GM10248 (cell line): ENCODE data around the gene COL9A2.

ENCODE experiments used
- CTCF ChIA-PET: fragments of 300-600 bp; sonication (Branson Sonifier 250); formaldehyde crosslinking; extraction: SDS; loops from one replicate; lab custom pipeline; 2021; ENCODE audit warnings: antibody characterized with exemption; lab: Yijun Ruan, JAX
- POLR2A ChIA-PET: fragments of 350-650 bp; sonication (Branson Sonifier 250); formaldehyde crosslinking; extraction: SDS; loops from one replicate; lab custom pipeline; 2020; ENCODE audit warnings: antibody characterized with exemption; lab: Yijun Ruan, JAX
- DNase-seq: peaks from one replicate; pipeline ENCODE4 v3.0.0; 2012; ENCODE audit errors: extremely low spot score
- CTCF ChIP-seq: IDR thresholded peaks from 2 replicates; pipeline ENCODE4 v1.5.1; 2012; ENCODE audit warnings: mild to moderate bottlenecking, low read depth; ENCODE audit errors: extremely low read depth, missing control alignments, control extremely low read depth

The COL9A2 gene

GRCh38 chr1:40301066-40301465, 16.0 kb downstream of the COL9A2 start:
- ChIA-PET CTCF (interaction anchor here (0.7 to 1.2 kb wide), 4 partner anchors 14 to 157 kb away, joined by 3 to 6 read pairs (median 4); no protein-coding TSS in a partner anchor), POLR2A (no interaction called here)
- no peak for DNase-seq
- no peak for TF ChIP-seq CTCF

GRCh38 chr1:40300651-40301050, 16.4 kb downstream of the COL9A2 start:
- POLR2A ChIA-PET, result no interaction called here
- no peak for TF ChIP-seq CTCF
- CTCF ChIA-PET, result interaction anchor here (0.7 to 1.5 kb wide), 4 partner anchors 10 to 38 kb away, joined by 3 to 11 read pairs (median 4); no protein-coding TSS in a partner anchor
- DNase-seq, result no peak

- ChIA-PET CTCF (interaction anchor here (0.7 to 1.5 kb wide), 3 partner anchors 9 to 19 kb away, joined by 3 to 11 read pairs (median 4); no protein-coding TSS in a partner anchor), POLR2A (interaction anchor here (0.7 kb wide), 1 partner anchor 160 kb away, joined by 5 read pairs; no protein-coding TSS in a partner anchor)
- DNase-seq, result no peak
- no peak for TF ChIP-seq CTCF
These were observed 16.9 kb downstream of the COL9A2 start for GRCh38 chr1:40300249-40300567.

- ChIA-PET POLR2A (interaction anchor here (0.7 kb wide), 1 partner anchor 160 kb away, joined by 5 read pairs; no protein-coding TSS in a partner anchor), CTCF (interaction anchor here (1.5 kb wide), 2 partner anchors 9 to 15 kb away, joined by 4 to 11 read pairs; no protein-coding TSS in a partner anchor)
- no peak for DNase-seq
- TF ChIP-seq CTCF, result no peak
These were observed 17.5 kb downstream of the COL9A2 start for GRCh38 chr1:40299366-40300248.

GRCh38 chr1:40291293-40291692, 25.8 kb downstream of the COL9A2 start:
- TF ChIP-seq CTCF, result no peak
- ChIA-PET POLR2A (no interaction called here), CTCF (interaction anchor here (1.0 to 3.6 kb wide), 10 partner anchors 9 to 164 kb away, joined by 3 to 15 read pairs (median 4); no protein-coding TSS in a partner anchor)
- DNase-seq, result no peak

GRCh38 chr1:40281853-40282252, 35.2 kb downstream of the COL9A2 start:
- DNase-seq, result no peak
- CTCF ChIA-PET, result interaction anchor here (0.9 to 3.4 kb wide), 13 partner anchors 9 to 138 kb away, joined by 3 to 13 read pairs (median 4); no protein-coding TSS in a partner anchor
- POLR2A ChIA-PET, result interaction anchor here (0.5 kb wide), 1 partner anchor 58 kb away, joined by 3 read pairs; no protein-coding TSS in a partner anchor
- no peak for TF ChIP-seq CTCF
